KOPT-K1 (cell line): ENCODE measurements around the gene MAGI1.

ENCODE experiments used
- H3K27ac ChIP-seq: fragments of 200-600 bp; sonication (generic); 2 replicates; pipeline ENCODE4 v1.5.1; 2016; ENCODE audit warnings: antibody characterized with exemption, mild to moderate bottlenecking, low read depth, low read length; ENCODE audit not compliant: poor library complexity, severe bottlenecking
- H3K36me3 ChIP-seq: fragments of 200-600 bp; sonication (generic); 2 replicates; pipeline ENCODE4 v1.5.1; 2017; ENCODE audit warnings: antibody characterized with exemption, mild to moderate bottlenecking, low read length, moderate library complexity; ENCODE audit not compliant: insufficient read depth
- H3K9me3 ChIP-seq: fragments of 200-600 bp; sonication (generic); 2 replicates; pipeline ENCODE4 v1.5.1; 2017; ENCODE audit warnings: antibody characterized with exemption, low read length, mild to moderate bottlenecking; ENCODE audit not compliant: insufficient read depth, poor library complexity, severe bottlenecking

The MAGI1 gene

GRCh38 chr3:65938147-65938546 is 100.6 kb downstream of the MAGI1 start:
- peaks cover 3% of the 10 kb centered on the region for H3K9me3 ChIP-seq
- H3K36me3 ChIP-seq, result no peaks in the 10 kb centered on the region
- H3K27ac ChIP-seq, result no peak overlapping the region

- Histone ChIP-seq H3K27ac (no peak overlapping the region), H3K9me3 (peaks cover 3% of the 10 kb centered on the region), H3K36me3 (no peaks in the 10 kb centered on the region)
Measured at GRCh38 chr3:65936908-65937638, 101.6 kb downstream of the MAGI1 start.

GRCh38 chr3:65935724-65936123 is 103.0 kb downstream of the MAGI1 start:
- Histone ChIP-seq H3K9me3 (peaks cover 3% of the 10 kb centered on the region), H3K36me3 (no peaks in the 10 kb centered on the region)

GRCh38 chr3:65930648-65931047 is 108.1 kb downstream of the MAGI1 start:
- Histone ChIP-seq H3K27ac (no peak overlapping the region), H3K36me3 (no peaks in the 10 kb centered on the region), H3K9me3 (peaks cover 3% of the 10 kb centered on the region)

More at GRCh38 chr3:65935724-65936123, 103.0 kb downstream of the MAGI1 start:
- no peak overlapping the region for H3K27ac ChIP-seq

GRCh38 chr3:65928110-65928509 is 110.6 kb downstream of the MAGI1 start:
- no peaks in the 10 kb centered on the region for H3K36me3 ChIP-seq

GRCh38 chr3:65927576-65927975 is 111.1 kb downstream of the MAGI1 start:
- H3K27ac ChIP-seq, result no peak overlapping the region

More at GRCh38 chr3:65928110-65928509, 110.6 kb downstream of the MAGI1 start:
- Histone ChIP-seq H3K27ac (no peak overlapping the region), H3K9me3 (peaks cover under 1% of the 10 kb centered on the region)

GRCh38 chr3:65925254-65925954 is 113.3 kb downstream of the MAGI1 start:
- H3K27ac ChIP-seq, result no peak overlapping the region
- no peaks in the 10 kb centered on the region for H3K9me3 ChIP-seq
- no peaks in the 10 kb centered on the region for H3K36me3 ChIP-seq

More at GRCh38 chr3:65927576-65927975, 111.1 kb downstream of the MAGI1 start:
- Histone ChIP-seq H3K9me3 (no peaks in the 10 kb centered on the region), H3K36me3 (no peaks in the 10 kb centered on the region)

- no peak overlapping the region for H3K27ac ChIP-seq
- H3K9me3 ChIP-seq, result no peaks in the 10 kb centered on the region
- no peaks in the 10 kb centered on the region for H3K36me3 ChIP-seq
Measured at GRCh38 chr3:65924762-65925161, 114.0 kb downstream of the MAGI1 start.

GRCh38 chr3:65922441-65922840 is 116.3 kb downstream of the MAGI1 start:
- no peaks in the 10 kb centered on the region for H3K9me3 ChIP-seq
- no peak overlapping the region for H3K27ac ChIP-seq
- H3K36me3 ChIP-seq, result no peaks in the 10 kb centered on the region

GRCh38 chr3:65919826-65920225 is 118.9 kb downstream of the MAGI1 start:
- Histone ChIP-seq H3K9me3 (no peaks in the 10 kb centered on the region), H3K36me3 (no peaks in the 10 kb centered on the region), H3K27ac (no peak overlapping the region)

GRCh38 chr3:65915477-65915876 is 123.2 kb downstream of the MAGI1 start:
- H3K36me3 ChIP-seq, result no peaks in the 10 kb centered on the region

GRCh38 chr3:65914740-65915367 is 123.9 kb downstream of the MAGI1 start:
- H3K9me3 ChIP-seq, result no peaks in the 10 kb centered on the region
- H3K27ac ChIP-seq, result no peak overlapping the region
- no peaks in the 10 kb centered on the region for H3K36me3 ChIP-seq

More at GRCh38 chr3:65915477-65915876, 123.2 kb downstream of the MAGI1 start:
- Histone ChIP-seq H3K27ac (no peak overlapping the region), H3K9me3 (no peaks in the 10 kb centered on the region)

- Histone ChIP-seq H3K27ac (no peak overlapping the region), H3K9me3 (no peaks in the 10 kb centered on the region), H3K36me3 (no peaks in the 10 kb centered on the region)
Measured at GRCh38 chr3:65914032-65914739, 124.5 kb downstream of the MAGI1 start.

GRCh38 chr3:65912647-65913046 is 126.1 kb downstream of the MAGI1 start:
- Histone ChIP-seq H3K36me3 (no peaks in the 10 kb centered on the region), H3K9me3 (no peaks in the 10 kb centered on the region), H3K27ac (no peak overlapping the region)

- Histone ChIP-seq H3K36me3 (no peaks in the 10 kb centered on the region), H3K9me3 (no peaks in the 10 kb centered on the region)
Measured at GRCh38 chr3:65908588-65908987, 130.1 kb downstream of the MAGI1 start.

More at GRCh38 chr3:65908588-65908987, 130.1 kb downstream of the MAGI1 start:
- no peak overlapping the region for H3K27ac ChIP-seq
